Loucy (cell line): ENCODE data around the gene RSAD1.
A peak's percentile ranks its signal among the peaks of the same experiment; 100 is the strongest.

Experiments
- H2AFZ ChIP-seq: fragments of 200-600 bp; sonication (generic); 2 replicates; pipeline ENCODE4 v1.6.0; 2016; ENCODE audit warnings: antibody characterized with exemption, mild to moderate bottlenecking, low read length, moderate library complexity
- H3F3A ChIP-seq: fragments of 200-600 bp; 2 replicates; pipeline ENCODE4 v1.6.0; 2016; ENCODE audit warnings: antibody characterized with exemption, low read depth, mild to moderate bottlenecking
- H3K27me3 ChIP-seq: fragments of 200-600 bp; sonication (generic); 2 replicates; pipeline ENCODE4 v1.6.1; 2014; ENCODE audit warnings: low read length, mild to moderate bottlenecking; ENCODE audit not compliant: insufficient read depth, poor library complexity, severe bottlenecking
- H3K36me3 ChIP-seq: fragments of 200-600 bp; sonication (generic); 2 replicates; pipeline ENCODE4 v1.6.1; 2016; ENCODE audit warnings: low read length; ENCODE audit not compliant: insufficient read depth
- H3K4me1 ChIP-seq: fragments of 200-600 bp; sonication (generic); 2 replicates; pipeline ENCODE4 v1.5.1; 2014; ENCODE audit warnings: low read length, mild to moderate bottlenecking; ENCODE audit not compliant: insufficient read depth, poor library complexity, severe bottlenecking
- H3K4me2 ChIP-seq: fragments of 200-600 bp; sonication (generic); 2 replicates; pipeline ENCODE4 v1.6.0; 2014; ENCODE audit warnings: antibody characterized with exemption, low read length, low read depth, mild to moderate bottlenecking; ENCODE audit not compliant: poor library complexity, severe bottlenecking
- H3K4me3 ChIP-seq: fragments of 200-600 bp; sonication (generic); 2 replicates; pipeline ENCODE4 v1.5.1; 2014; ENCODE audit warnings: low read length, mild to moderate bottlenecking, mixed read lengths; ENCODE audit not compliant: poor library complexity, severe bottlenecking
- H3K79me2 ChIP-seq: fragments of 200-600 bp; sonication (generic); 2 replicates; pipeline ENCODE4 v1.6.1; 2014; ENCODE audit warnings: low read length; ENCODE audit not compliant: insufficient read depth
- H3K9ac ChIP-seq: fragments of 200-600 bp; sonication (generic); 2 replicates; pipeline ENCODE4 v1.6.0; 2014; ENCODE audit warnings: mild to moderate bottlenecking, low read depth, low read length, moderate library complexity; ENCODE audit not compliant: poor library complexity, severe bottlenecking
- H3K9me2 ChIP-seq: fragments of 200-600 bp; sonication (generic); replicated peaks from 2 replicates; pipeline ENCODE4 v1.6.1; 2016; ENCODE audit warnings: low read depth, low read length, mixed read lengths
- H3K9me3 ChIP-seq: fragments of 200-600 bp; sonication (generic); 2 replicates; pipeline ENCODE4 v1.6.1; 2014; ENCODE audit warnings: mild to moderate bottlenecking, antibody characterized with exemption, low read length, low read depth; ENCODE audit not compliant: insufficient read depth
- H4K20me1 ChIP-seq: fragments of 200-600 bp; sonication (generic); 2 replicates; pipeline ENCODE4 v1.6.0; 2014; ENCODE audit warnings: antibody characterized with exemption, low read length, mild to moderate bottlenecking; ENCODE audit not compliant: insufficient read depth, poor library complexity, severe bottlenecking
- EZH2phosphoT487 ChIP-seq: fragments of 200-600 bp; IDR thresholded peaks from 2 replicates; pipeline ENCODE4 v1.6.1; 2018; ENCODE audit warnings: antibody characterized with exemption, mild to moderate bottlenecking, moderate library complexity, borderline replicate concordance
- TF ChIP-seq, protein P1 (sequence below): fragments of 200-600 bp; sonication (generic); conservative IDR thresholded peaks from 2 replicates; pipeline ENCODE4 v1.5.1; 2014; ENCODE audit warnings: mild to moderate bottlenecking, antibody characterized with exemption, low read length

The RSAD1 gene

DNA sequence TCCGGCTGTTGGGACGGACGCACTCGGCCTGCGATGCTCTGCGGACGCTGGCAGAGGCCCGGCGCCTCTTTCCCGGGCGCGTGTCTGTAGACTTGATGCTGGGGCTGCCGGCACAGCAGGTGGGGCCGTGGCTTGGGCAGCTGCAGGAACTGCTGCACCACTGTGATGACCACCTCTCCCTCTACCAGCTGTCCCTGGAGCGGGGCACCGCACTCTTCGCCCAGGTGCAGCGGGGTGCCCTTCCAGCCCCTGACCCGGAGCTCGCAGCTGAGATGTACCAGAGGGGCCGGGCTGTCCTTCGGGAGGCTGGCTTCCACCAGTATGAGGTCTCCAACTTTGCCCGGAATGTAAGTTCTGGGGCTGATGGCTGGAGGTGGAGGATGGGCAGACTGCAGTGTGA is 3.5 kb downstream of the RSAD1 start:
- Histone ChIP-seq H3K9me2 (no peaks in the 10 kb centered on the region), H3K4me2 (peak overlapping the region; percentile 42), H3K4me1 (peaks cover 21% of the 10 kb centered on the region), H3K9me3 (no peaks in the 10 kb centered on the region), H4K20me1 (peaks cover 6% of the 10 kb centered on the region), H3K9ac (peak overlapping the region; percentile 23), H3K27me3 (no peaks in the 10 kb centered on the region), H3F3A (peaks cover 4% of the 10 kb centered on the region), H3K36me3 (peaks cover 21% of the 10 kb centered on the region; the same call in 1 of the 2 replicates), H3K4me3 (no peak overlapping the region), H3K79me2 (peaks cover 19% of the 10 kb centered on the region; the same call in 1 of the 2 replicates), H2AFZ (no peak overlapping the region)
- TF ChIP-seq, protein P1, sequence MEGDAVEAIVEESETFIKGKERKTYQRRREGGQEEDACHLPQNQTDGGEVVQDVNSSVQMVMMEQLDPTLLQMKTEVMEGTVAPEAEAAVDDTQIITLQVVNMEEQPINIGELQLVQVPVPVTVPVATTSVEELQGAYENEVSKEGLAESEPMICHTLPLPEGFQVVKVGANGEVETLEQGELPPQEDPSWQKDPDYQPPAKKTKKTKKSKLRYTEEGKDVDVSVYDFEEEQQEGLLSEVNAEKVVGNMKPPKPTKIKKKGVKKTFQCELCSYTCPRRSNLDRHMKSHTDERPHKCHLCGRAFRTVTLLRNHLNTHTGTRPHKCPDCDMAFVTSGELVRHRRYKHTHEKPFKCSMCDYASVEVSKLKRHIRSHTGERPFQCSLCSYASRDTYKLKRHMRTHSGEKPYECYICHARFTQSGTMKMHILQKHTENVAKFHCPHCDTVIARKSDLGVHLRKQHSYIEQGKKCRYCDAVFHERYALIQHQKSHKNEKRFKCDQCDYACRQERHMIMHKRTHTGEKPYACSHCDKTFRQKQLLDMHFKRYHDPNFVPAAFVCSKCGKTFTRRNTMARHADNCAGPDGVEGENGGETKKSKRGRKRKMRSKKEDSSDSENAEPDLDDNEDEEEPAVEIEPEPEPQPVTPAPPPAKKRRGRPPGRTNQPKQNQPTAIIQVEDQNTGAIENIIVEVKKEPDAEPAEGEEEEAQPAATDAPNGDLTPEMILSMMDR: no peak
- no peak for TF ChIP-seq EZH2phosphoT487

DNA sequence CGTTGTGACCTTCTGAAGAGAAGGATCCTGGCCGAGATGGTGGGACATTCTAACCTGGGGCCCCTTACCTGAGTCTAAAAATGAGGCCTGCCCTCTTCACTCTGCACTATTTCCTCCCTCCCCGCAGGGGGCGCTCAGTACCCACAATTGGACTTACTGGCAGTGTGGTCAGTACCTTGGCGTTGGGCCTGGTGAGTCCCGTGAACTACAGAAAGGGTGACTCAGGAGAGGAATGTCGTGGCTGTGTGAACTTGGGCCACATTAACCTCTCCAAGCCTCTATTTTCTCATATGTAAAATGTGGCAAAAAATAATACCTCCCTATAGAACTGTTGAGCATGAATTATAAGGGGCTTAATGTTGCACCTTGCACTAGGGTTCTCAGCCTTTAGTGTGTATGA is 3.9 kb downstream of the RSAD1 start:
- Histone ChIP-seq H3K4me2 (peak overlapping the region; percentile 42), H3K79me2 (peaks cover 19% of the 10 kb centered on the region; the same call in 1 of the 2 replicates), H3K9me2 (no peaks in the 10 kb centered on the region), H3K4me3 (peak overlapping the region; percentile 26), H3K36me3 (peaks cover 21% of the 10 kb centered on the region; the same call in 1 of the 2 replicates), H3F3A (peaks cover 4% of the 10 kb centered on the region), H3K27me3 (no peaks in the 10 kb centered on the region), H4K20me1 (peaks cover 6% of the 10 kb centered on the region), H3K4me1 (peaks cover 21% of the 10 kb centered on the region), H3K9me3 (no peaks in the 10 kb centered on the region), H3K9ac (peak overlapping the region; percentile 23), H2AFZ (peak overlapping the region; percentile 28; the same call in 1 of the 2 replicates)
- TF ChIP-seq, protein P1: peak; percentile 97
- no peak for TF ChIP-seq EZH2phosphoT487

DNA sequence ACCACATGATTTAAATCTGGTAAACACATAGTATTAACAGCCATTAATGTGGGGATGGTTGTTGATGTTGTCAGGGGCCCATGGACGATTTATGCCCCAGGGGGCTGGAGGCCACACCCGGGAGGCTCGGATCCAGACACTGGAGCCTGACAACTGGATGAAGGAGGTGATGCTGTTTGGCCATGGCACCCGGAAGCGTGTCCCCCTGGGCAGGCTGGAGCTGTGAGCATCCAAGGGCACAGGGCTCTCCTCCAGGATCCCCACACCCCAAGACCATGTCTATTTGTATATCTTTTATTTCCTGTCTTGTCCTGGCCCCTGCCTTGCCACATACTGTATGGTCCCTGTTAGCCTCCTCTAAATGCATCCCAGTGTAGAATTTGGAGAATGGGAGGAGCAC is 4.6 kb downstream of the RSAD1 start:
- Histone ChIP-seq H3K9me2 (no peaks in the 10 kb centered on the region), H2AFZ (no peak overlapping the region), H3K9ac (no peak overlapping the region), H3K36me3 (peaks cover 21% of the 10 kb centered on the region; the same call in 1 of the 2 replicates), H3F3A (peaks cover 4% of the 10 kb centered on the region), H3K4me2 (no peak overlapping the region), H3K27me3 (no peaks in the 10 kb centered on the region), H3K4me1 (peaks cover 16% of the 10 kb centered on the region), H3K9me3 (no peaks in the 10 kb centered on the region), H3K79me2 (peaks cover 19% of the 10 kb centered on the region; the same call in 1 of the 2 replicates), H3K4me3 (no peak overlapping the region), H4K20me1 (peaks cover 6% of the 10 kb centered on the region)
- TF ChIP-seq, protein P1: no peak
- TF ChIP-seq EZH2phosphoT487: no peak
